HepG2 (cell line): ENCODE data around the gene JPH4. TPM values are rescaled to one million over a fixed set of nuclear protein-coding genes. Genes with fewer than 3 reads are reported as not detected.

Experiments
- ERF ChIP-seq: IDR thresholded peaks from 2 replicates; pipeline ENCODE4 v1.6.1; 2018; ENCODE audit warnings: missing biosample characterization, missing genetic modification reagents
- MAX ChIP-seq: IDR thresholded peaks from 2 replicates; pipeline ENCODE4 v1.6.1; 2012; ENCODE audit warnings: inconsistent platforms
- NFKB2 ChIP-seq: sonication (generic); formaldehyde crosslinking; IDR thresholded peaks from 2 replicates; pipeline ENCODE4 v1.4.0; 2020; ENCODE audit warnings: missing genetic modification reagents, borderline replicate concordance
- SKIL ChIP-seq: sonication (generic); formaldehyde crosslinking; IDR thresholded peaks from 2 replicates; pipeline ENCODE4 v1.8.0; 2022; ENCODE audit warnings: missing genetic modification reagents, mild to moderate bottlenecking, moderate library complexity, borderline replicate concordance
- SRSF4 ChIP-seq: fragments of 200-400 bp; formaldehyde crosslinking; IDR thresholded peaks from one replicate; pipeline ENCODE4 v1.6.1; 2018; ENCODE audit warnings: mild to moderate bottlenecking, low read depth, low read length, moderate library complexity; ENCODE audit not compliant: poor library complexity, severe bottlenecking
- SRY ChIP-seq: sonication (generic); formaldehyde crosslinking; IDR thresholded peaks from 2 replicates; pipeline ENCODE4 v1.8.0; 2022; ENCODE audit warnings: mild to moderate bottlenecking, missing genetic modification reagents
- TRIM24 ChIP-seq: sonication (generic); formaldehyde crosslinking; IDR thresholded peaks from 2 replicates; pipeline ENCODE4 v1.8.0; 2022; ENCODE audit warnings: mild to moderate bottlenecking, missing genetic modification reagents
- ZNF362 ChIP-seq: sonication (generic); formaldehyde crosslinking; IDR thresholded peaks from 2 replicates; pipeline ENCODE4 v1.4.0; 2020; ENCODE audit warnings: missing genetic modification reagents, mild to moderate bottlenecking, borderline replicate concordance
- ZNF512 ChIP-seq: sonication (generic); formaldehyde crosslinking; IDR thresholded peaks from 2 replicates; pipeline ENCODE4 v1.4.0; 2020; ENCODE audit warnings: mild to moderate bottlenecking, missing genetic modification reagents
- ZNF552 ChIP-seq: sonication (generic); formaldehyde crosslinking; IDR thresholded peaks from 2 replicates; pipeline ENCODE4 v1.9.0; 2022; ENCODE audit warnings: missing genetic modification reagents, mild to moderate bottlenecking, borderline replicate concordance
- ZNF609 ChIP-seq: sonication (generic); formaldehyde crosslinking; IDR thresholded peaks from 2 replicates; pipeline ENCODE4 v1.4.0; 2020; ENCODE audit warnings: mild to moderate bottlenecking, missing genetic modification reagents, borderline replicate concordance
- ZNF615 ChIP-seq: sonication (generic); formaldehyde crosslinking; IDR thresholded peaks from 2 replicates; pipeline ENCODE4 v1.5.0; 2020; ENCODE audit warnings: mild to moderate bottlenecking, missing genetic modification reagents, borderline replicate concordance
- ZNF674 ChIP-seq: sonication (generic); formaldehyde crosslinking; IDR thresholded peaks from 2 replicates; pipeline ENCODE4 v1.5.0; 2020; ENCODE audit warnings: low read depth, mild to moderate bottlenecking, missing genetic modification reagents
- ZNF816 ChIP-seq: sonication (generic); formaldehyde crosslinking; IDR thresholded peaks from 2 replicates; pipeline ENCODE4 v1.8.0; 2022; ENCODE audit warnings: missing genetic modification reagents, mild to moderate bottlenecking, borderline replicate concordance
- polyA plus RNA-seq, 8 experiments: library from polyadenylated mRNA; depleted of rRNA in 3 of 8; stranded (reverse) in 7 of 8; unstranded in 1 of 8; fragments of >200 nt; fragmentation: Illumina TruSeq in 4 of 8; extraction: Trizol in 4 of 8; gene quantifications; 2 replicates each; pipeline versions ENCODE4 v1.2.1 to v1.2.3, GENCODE V29; 2011 to 2016; ENCODE audit warnings: low read depth in 4 of 8, missing spikeins in 1 of 8, mixed read lengths in 1 of 8; ENCODE audit not compliant: insufficient read depth in 1 of 8
- total RNA-seq, 5 experiments: library from RNA; depleted of rRNA; stranded (reverse); fragments of >200 nt; fragmentation: Illumina TruSeq; extraction: Trizol; gene quantifications; 2 replicates each; pipeline ENCODE4 v1.2.3, GENCODE V29; 2016; ENCODE audit warnings: low read depth in 1 of 5

The JPH4 gene
- total and polyA plus RNA-seq, 2 of the 13 experiments (the other 11 are each of a cell fraction or from before 2014, with no cell fraction given) = 0.08 to 0.22 TPM

- TF ChIP-seq ZNF362 (no peak; the same call in 1 of the 2 replicates), ZNF674 (CRISPR knock-in tag) (0 out of 2 replicates have a peak, but pooled peaks have one; percentile 33), MAX (no peak), NFKB2 (peak; percentile 96; the same call in 1 of the 2 replicates), SKIL (CRISPR knock-in tag) (0 out of 2 replicates have a peak, but pooled peaks have one; percentile 11), SRY (peak; percentile 83), ERF (peak; percentile 56), ZNF615 (CRISPR knock-in tag) (peak; percentile 86; the same call in 1 of the 2 replicates), ZNF512 (0 out of 2 replicates have a peak, but pooled peaks have one; percentile 81), SRSF4 (no peak), TRIM24 (CRISPR knock-in tag) (no peak), ZNF552 (CRISPR knock-in tag) (peak; percentile 89), ZNF609 (CRISPR knock-in tag) (no peak), ZNF816 (CRISPR knock-in tag) (peak; percentile 94)
Observed at GRCh38 chr14:23551266-23552028, 27.1 kb downstream of the JPH4 start, which contains the start of gene ZFHX2 (continued).
